ENCODE measurements around the gene GPR37.

Gene GPR37

DNA sequence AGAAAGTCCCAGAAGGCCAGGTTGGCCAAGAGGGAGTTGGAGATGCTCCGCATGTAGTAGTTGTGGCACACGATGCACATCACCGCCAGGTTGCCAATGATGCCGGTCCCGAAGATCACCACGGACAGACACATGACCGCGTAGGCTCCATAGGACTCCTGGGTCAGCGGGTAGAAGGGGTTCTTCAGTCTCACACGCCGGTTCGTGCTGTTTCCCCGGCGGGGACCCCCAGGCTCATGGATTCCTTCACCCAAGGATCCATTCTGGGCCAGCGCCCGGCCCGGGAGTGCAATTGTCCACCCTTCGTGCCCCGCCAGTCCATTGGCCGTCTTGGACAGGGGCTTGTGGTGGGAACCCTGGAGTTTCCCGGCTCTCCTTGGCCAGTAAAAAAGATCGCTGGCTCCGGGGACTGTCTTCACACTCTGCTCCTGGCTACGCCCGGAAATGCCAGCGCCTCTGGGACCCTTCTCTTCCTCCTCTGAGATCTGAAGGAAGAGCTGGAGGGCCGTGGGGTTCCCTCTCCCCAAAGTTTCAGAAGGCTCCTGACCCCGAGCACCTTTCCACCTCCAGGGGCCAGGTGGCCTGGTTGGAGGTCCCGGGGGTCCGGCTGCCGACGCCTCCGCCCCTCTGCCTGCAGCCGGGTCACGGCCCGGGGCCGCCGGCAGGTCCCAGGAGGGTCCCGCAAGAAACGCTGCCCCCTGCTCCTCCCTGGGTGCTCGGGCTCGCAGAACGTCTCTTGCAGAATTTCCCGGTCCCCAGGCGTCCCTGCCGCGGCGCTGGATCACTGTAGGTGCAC is 1.3 kb downstream of the GPR37 start:
- 11 to 13% methylated on average over 45 to 46 of the region's 48 CpGs for WGBS, 2 experiments (ENCODE audit: insufficient coverage in 2 of 2)
- peaks cover 7% of the 10 kb centered on the region for H3K4me1 ChIP-seq (ENCODE audit: control insufficient read depth, insufficient read depth, low read length, poor library complexity, severe bottlenecking)
- H3K27ac ChIP-seq (ENCODE audit: low read depth, low read length, severe bottlenecking), result no peak overlapping the region
- H3K9me3 ChIP-seq (ENCODE audit: control insufficient read depth, low read length), result peaks cover 4% of the 10 kb centered on the region
- no peaks in the 10 kb centered on the region for H3K36me3 ChIP-seq (ENCODE audit: control insufficient read depth, insufficient read depth, low read length)
- peak overlapping the region; percentile 67 for H3K4me3 ChIP-seq (ENCODE audit: extremely low read depth, insufficient read depth, low read length, poor library complexity, severe bottlenecking)

DNA sequence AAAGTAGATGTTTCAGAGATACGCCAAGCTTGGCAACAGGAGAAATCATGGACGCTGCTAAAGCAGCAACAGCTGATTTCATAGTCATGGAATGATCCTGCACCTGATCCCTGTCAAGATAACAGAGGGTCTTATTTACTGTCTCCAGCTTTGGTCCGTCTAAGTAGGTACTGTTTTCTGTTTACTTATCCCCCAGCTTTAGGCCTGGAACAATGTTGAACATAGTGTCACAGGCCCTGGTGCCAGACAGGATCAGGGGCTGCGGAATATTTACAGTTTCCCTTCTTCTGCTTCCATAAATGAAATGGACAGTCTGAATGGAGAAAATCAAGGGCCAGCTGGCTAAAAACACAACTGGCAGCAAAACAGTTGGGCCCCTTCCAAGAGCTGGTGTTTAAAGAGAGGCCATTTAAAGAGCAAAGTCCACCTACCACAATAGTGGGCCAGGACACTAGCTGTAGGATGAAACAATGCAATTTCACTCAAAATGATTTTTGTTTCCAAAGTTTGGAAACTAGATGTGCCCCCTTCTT is 2.9 kb downstream of the GPR37 start:
- Histone ChIP-seq H3K4me3 (ENCODE audit: extremely low read depth, insufficient read depth, low read length, poor library complexity, severe bottlenecking) (peak overlapping the region; percentile 67), H3K27ac (ENCODE audit: low read depth, low read length, severe bottlenecking) (peak overlapping the region; percentile 37), H3K36me3 (ENCODE audit: control insufficient read depth, insufficient read depth, low read length) (no peaks in the 10 kb centered on the region), H3K9me3 (ENCODE audit: control insufficient read depth, low read length) (peaks cover 4% of the 10 kb centered on the region), H3K4me1 (ENCODE audit: control insufficient read depth, insufficient read depth, low read length, poor library complexity, severe bottlenecking) (peaks cover 7% of the 10 kb centered on the region)
- WGBS, 2 experiments (ENCODE audit: insufficient coverage in 2 of 2), result 89 to 100% methylated on average over 3 to 4 of the region's 4 CpGs

DNA sequence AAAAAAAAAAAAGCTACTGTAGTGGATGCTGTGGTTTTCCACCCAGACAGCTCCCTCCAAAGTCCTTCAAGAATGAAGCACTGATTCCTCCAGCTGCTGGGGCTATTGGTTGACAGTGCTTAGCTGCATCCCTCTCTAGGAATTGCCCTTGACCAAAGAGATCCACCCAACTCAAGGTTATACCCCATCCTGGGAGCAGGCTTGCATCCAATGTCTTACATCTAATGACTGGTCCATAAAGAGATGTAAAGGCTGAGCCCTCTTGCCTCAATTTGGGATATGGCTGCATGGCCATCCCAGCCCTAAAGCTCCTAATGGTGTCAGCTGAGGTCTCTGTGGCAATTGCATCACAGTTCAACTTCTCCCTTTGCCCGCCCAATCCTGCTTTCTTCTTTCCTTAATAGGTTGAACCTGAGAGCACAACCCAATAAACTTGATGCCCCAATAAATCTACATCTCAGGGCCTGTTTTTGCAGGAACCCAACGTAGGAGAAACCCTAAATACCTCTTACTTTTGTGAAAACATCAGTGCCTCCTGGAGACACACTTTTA is 4.4 kb downstream of the GPR37 start:
- Histone ChIP-seq H3K36me3 (ENCODE audit: control insufficient read depth, insufficient read depth, low read length) (no peaks in the 10 kb centered on the region), H3K27ac (ENCODE audit: low read depth, low read length, severe bottlenecking) (no peak overlapping the region), H3K9me3 (ENCODE audit: control insufficient read depth, low read length) (peaks cover 4% of the 10 kb centered on the region), H3K4me1 (ENCODE audit: control insufficient read depth, insufficient read depth, low read length, poor library complexity, severe bottlenecking) (peaks cover 7% of the 10 kb centered on the region), H3K4me3 (ENCODE audit: extremely low read depth, insufficient read depth, low read length, poor library complexity, severe bottlenecking) (no peak overlapping the region)
- WGBS, 2 experiments (ENCODE audit: insufficient coverage in 2 of 2), result 86 to 90% methylated on average over 1 to 2 of the region's 2 CpGs

DNA sequence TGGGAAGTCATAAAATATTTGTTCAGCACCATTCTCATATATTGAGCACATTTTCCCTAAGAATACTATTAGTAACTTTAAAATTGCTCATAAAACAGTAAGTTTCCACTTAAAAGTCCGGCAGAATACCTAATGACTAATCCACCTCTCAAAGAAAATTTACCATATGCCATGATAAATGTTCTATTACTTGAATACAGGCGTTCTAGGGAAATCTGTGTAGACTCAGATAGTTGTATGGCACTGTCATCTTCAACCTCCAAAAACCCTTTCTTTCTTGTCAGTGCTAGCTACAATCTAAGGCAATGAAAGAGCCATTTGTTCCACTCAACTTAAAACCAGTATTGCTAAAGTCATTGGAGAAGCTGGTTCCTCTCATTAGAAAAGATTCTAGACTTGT is 7.3 kb downstream of the GPR37 start:
- Histone ChIP-seq H3K4me1 (ENCODE audit: control insufficient read depth, insufficient read depth, low read length, poor library complexity, severe bottlenecking) (peaks cover 7% of the 10 kb centered on the region), H3K27ac (ENCODE audit: low read depth, low read length, severe bottlenecking) (no peak overlapping the region), H3K36me3 (ENCODE audit: control insufficient read depth, insufficient read depth, low read length) (no peaks in the 10 kb centered on the region), H3K4me3 (ENCODE audit: extremely low read depth, insufficient read depth, low read length, poor library complexity, severe bottlenecking) (no peak overlapping the region), H3K9me3 (ENCODE audit: control insufficient read depth, low read length) (peaks cover 4% of the 10 kb centered on the region)
- 100% methylated on average over 1 of the region's 2 CpGs; no CpG with 5 or more reads in 1 of the 2 experiments for WGBS, 2 experiments (ENCODE audit: insufficient coverage in 2 of 2)

DNA sequence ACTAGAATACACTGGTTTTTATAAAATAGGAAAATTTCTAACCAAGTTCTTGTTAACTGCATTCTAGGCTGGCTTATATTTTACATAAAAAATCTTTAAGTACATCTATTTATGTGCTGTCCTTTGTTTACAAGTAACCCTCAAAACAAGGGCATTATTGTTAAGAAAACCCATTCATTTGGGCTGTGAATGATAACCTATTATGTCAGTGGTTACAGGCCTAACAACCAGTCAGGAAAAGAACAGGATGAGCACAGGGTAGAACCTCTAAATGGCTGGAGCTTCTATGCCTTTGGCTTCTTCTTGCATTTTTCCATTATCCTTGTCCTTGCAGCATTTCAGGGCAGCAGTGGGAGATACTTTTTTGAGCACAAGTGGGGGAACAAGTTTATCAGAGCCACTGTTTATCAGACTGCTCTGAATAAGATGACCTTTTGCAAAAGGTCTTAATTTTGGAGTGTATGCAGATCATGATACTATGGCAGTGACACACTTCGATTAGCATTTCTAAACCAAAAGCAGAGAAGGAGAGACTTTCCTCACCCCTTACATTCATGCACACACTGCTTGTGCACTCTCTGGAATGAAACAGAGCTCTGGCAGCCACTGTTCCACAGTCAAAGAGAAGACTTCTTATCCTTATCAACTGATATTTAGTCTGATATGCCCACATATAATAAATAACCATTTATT is 10.9 kb downstream of the GPR37 start:
- 83% methylated on average over 1 of the region's 1 CpG; no CpG with 5 or more reads in 1 of the 2 experiments for WGBS, 2 experiments (ENCODE audit: insufficient coverage in 2 of 2)
- Histone ChIP-seq H3K4me1 (ENCODE audit: control insufficient read depth, insufficient read depth, low read length, poor library complexity, severe bottlenecking) (no peaks in the 10 kb centered on the region), H3K9me3 (ENCODE audit: control insufficient read depth, low read length) (no peaks in the 10 kb centered on the region), H3K27ac (ENCODE audit: low read depth, low read length, severe bottlenecking) (no peak overlapping the region), H3K36me3 (ENCODE audit: control insufficient read depth, insufficient read depth, low read length) (no peaks in the 10 kb centered on the region), H3K4me3 (ENCODE audit: extremely low read depth, insufficient read depth, low read length, poor library complexity, severe bottlenecking) (no peak overlapping the region)

DNA sequence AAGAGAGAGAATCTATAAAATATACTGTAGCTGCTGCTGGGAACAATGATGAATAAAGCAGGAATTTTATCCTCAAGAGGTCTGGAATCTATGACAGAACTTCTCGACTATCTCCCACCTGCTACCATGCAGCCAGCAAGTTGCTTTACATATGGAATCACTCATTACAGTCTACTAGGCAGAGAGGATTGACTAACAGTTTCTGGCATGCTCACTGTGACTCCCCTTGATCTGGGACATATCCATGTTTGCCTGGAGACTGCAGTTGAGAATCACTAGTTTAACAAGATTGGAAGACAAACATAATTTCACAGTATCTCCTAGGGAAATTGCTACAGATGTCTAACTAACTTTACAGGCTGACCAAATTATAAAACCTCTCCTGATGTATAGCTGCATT is 13.3 kb downstream of the GPR37 start:
- Histone ChIP-seq H3K4me3 (ENCODE audit: extremely low read depth, insufficient read depth, low read length, poor library complexity, severe bottlenecking) (no peak overlapping the region), H3K36me3 (ENCODE audit: control insufficient read depth, insufficient read depth, low read length) (no peaks in the 10 kb centered on the region), H3K9me3 (ENCODE audit: control insufficient read depth, low read length) (no peaks in the 10 kb centered on the region), H3K27ac (ENCODE audit: low read depth, low read length, severe bottlenecking) (no peak overlapping the region), H3K4me1 (ENCODE audit: control insufficient read depth, insufficient read depth, low read length, poor library complexity, severe bottlenecking) (no peaks in the 10 kb centered on the region)
- WGBS, 2 experiments (ENCODE audit: insufficient coverage in 2 of 2), result 80% methylated on average over 1 of the region's 1 CpG; no CpG with 5 or more reads in 1 of the 2 experiments

DNA sequence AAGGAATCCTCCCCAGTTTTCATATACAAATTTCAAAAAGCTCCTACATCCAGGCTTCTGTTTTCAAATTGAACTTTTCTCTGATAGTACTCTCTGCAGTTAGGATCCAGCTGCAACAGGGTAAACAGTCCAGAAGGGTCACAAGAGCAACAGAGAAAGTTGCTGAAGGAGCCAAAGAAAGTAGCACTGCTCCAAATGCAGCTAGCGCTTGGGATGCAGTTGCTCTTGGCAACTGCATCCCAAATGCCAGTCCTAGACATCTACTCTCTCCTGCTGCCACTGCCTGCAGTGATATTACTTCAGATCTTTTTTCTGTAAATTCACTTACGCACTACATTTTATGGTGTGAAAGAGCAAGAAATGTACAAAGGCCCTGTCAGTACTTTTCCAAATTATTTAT is 14.6 kb downstream of the GPR37 start:
- Histone ChIP-seq H3K4me3 (ENCODE audit: extremely low read depth, insufficient read depth, low read length, poor library complexity, severe bottlenecking) (no peak overlapping the region), H3K27ac (ENCODE audit: low read depth, low read length, severe bottlenecking) (no peak overlapping the region), H3K36me3 (ENCODE audit: control insufficient read depth, insufficient read depth, low read length) (no peaks in the 10 kb centered on the region), H3K9me3 (ENCODE audit: control insufficient read depth, low read length) (no peaks in the 10 kb centered on the region), H3K4me1 (ENCODE audit: control insufficient read depth, insufficient read depth, low read length, poor library complexity, severe bottlenecking) (no peaks in the 10 kb centered on the region)
- 90 to 92% methylated on average over 1 of the region's 2 CpGs for whole genome bisulfite sequencing, 2 experiments (ENCODE audit: insufficient coverage in 2 of 2)

DNA sequence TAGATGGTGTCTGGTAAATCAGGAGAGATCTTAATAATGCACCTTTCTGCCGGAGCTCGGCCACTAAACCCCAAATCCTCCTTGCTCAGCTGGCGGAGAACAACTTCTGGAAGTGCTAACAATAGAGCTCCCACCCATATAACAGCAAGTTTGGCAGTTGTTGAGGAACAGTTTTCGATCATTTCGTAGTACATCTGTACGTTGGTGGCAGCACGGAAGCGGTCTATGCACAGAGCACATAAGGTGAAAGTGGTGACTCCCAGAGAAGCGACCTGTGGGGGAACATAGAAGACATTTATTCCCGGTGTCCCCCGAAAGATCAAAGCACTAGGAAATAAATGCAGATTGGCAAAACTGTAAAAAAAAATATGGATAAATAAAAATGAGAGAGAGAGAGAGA is 18.5 kb downstream of the GPR37 start:
- Histone ChIP-seq H3K4me1 (ENCODE audit: control insufficient read depth, insufficient read depth, low read length, poor library complexity, severe bottlenecking) (no peaks in the 10 kb centered on the region), H3K36me3 (ENCODE audit: control insufficient read depth, insufficient read depth, low read length) (no peaks in the 10 kb centered on the region), H3K27ac (ENCODE audit: low read depth, low read length, severe bottlenecking) (no peak overlapping the region), H3K4me3 (ENCODE audit: extremely low read depth, insufficient read depth, low read length, poor library complexity, severe bottlenecking) (no peak overlapping the region), H3K9me3 (ENCODE audit: control insufficient read depth, low read length) (no peaks in the 10 kb centered on the region)
- 94 to 99% methylated on average over 8 of the region's 11 CpGs for WGBS, 2 experiments (ENCODE audit: insufficient coverage in 2 of 2)

DNA sequence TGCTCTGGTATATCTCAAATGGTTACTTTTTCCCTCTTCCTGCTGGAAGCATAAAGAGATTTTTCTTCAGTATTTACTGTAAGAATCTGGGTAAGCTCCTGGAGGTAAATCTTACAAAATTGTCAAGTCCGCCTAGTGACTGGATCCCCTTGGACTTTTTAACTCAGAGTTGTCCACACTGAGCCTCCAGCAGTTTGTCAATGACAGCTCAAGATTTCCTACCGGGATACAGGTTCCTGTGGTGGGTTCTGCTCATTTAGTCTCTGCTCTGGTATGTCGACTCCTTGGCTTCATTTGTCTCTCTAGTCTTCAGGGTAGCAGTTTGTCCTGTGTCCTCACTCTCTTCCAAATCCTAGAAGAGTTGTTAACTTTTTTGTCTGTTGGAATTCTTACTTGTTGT is 27.0 kb downstream of the GPR37 start:
- H3K36me3 ChIP-seq (ENCODE audit: control insufficient read depth, insufficient read depth, low read length), result no peaks in the 10 kb centered on the region
- peak overlapping the region; percentile 78 for H3K27ac ChIP-seq (ENCODE audit: low read depth, low read length, severe bottlenecking)
- 61 to 86% methylated on average over 2 to 3 of the region's 3 CpGs for WGBS, 2 experiments (ENCODE audit: insufficient coverage in 2 of 2)
- no peak overlapping the region for H3K4me3 ChIP-seq (ENCODE audit: extremely low read depth, insufficient read depth, low read length, poor library complexity, severe bottlenecking)
- peaks cover 8% of the 10 kb centered on the region for H3K4me1 ChIP-seq (ENCODE audit: control insufficient read depth, insufficient read depth, low read length, poor library complexity, severe bottlenecking)
- peaks cover 4% of the 10 kb centered on the region for H3K9me3 ChIP-seq (ENCODE audit: control insufficient read depth, low read length)

DNA sequence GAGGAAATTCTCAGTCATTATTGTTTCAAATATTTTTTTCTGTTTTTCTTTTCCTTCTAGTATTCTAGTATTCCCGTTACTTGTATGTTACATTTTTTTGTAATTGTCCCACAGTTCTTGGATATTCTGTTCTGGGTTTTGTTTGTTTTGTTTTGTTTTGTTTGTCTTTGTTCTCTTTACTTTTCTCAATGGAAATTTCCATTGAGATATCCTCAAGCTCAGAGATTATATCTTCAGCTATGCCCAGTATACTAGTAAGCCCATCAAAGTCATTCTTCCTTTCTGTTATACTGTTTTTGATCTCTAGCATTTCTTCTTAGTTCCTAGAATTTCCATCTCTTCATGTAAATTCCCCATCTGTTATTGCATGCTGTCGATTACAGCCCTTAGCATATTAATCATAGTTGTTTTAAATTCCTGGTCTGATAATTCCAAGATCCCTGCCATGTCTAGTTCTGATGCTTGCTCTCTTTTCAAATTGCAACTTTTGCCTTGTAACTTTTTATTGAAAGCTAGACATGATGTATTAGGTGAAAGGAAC is 27.8 kb downstream of the GPR37 start:
- Histone ChIP-seq H3K4me1 (ENCODE audit: control insufficient read depth, insufficient read depth, low read length, poor library complexity, severe bottlenecking) (peaks cover 8% of the 10 kb centered on the region), H3K27ac (ENCODE audit: low read depth, low read length, severe bottlenecking) (peak overlapping the region; percentile 78), H3K36me3 (ENCODE audit: control insufficient read depth, insufficient read depth, low read length) (no peaks in the 10 kb centered on the region), H3K4me3 (ENCODE audit: extremely low read depth, insufficient read depth, low read length, poor library complexity, severe bottlenecking) (no peak overlapping the region), H3K9me3 (ENCODE audit: control insufficient read depth, low read length) (peaks cover 4% of the 10 kb centered on the region)
- WGBS, 2 experiments (ENCODE audit: insufficient coverage in 2 of 2), result 80% methylated on average over 1 of the region's 2 CpGs; no CpG with 5 or more reads in 1 of the 2 experiments
